ENCODE measurements around the gene TREML1.

- no peak for TF ChIP-seq EZH2 (IDR thresholded peaks at IDR 0.05)
- TF ChIP-seq POLR2AphosphoS5 (IDR thresholded peaks at IDR 0.05; ENCODE audit: borderline replicate concordance, low read depth, low read length) = no peak
These were observed 43.1 kb downstream of the TREML1 start for GRCh38 chr6:41111017-41111416.
